Astrocyte (in vitro differentiated cells and primary cell): ENCODE results near the gene HSD11B2. TPM values are rescaled to one million over a fixed set of nuclear protein-coding genes. Genes with fewer than 3 reads are reported as not detected.
A peak's percentile ranks its signal among the peaks of the same experiment; 100 is the strongest.

Experiments used
- DNase-seq: peaks from one replicate; pipeline ENCODE4 v3.0.0-alpha.2; 2010; ENCODE audit warnings: low read depth
- FAIRE-seq: peaks from 2 replicates; lab custom pipeline; 2011; peaks lifted over from hg19 to GRCh38; lab: Jason Lieb, UNC
- H2AFZ ChIP-seq: 2 replicates; pipeline ENCODE4 v1.6.0; 2012; ENCODE audit warnings: low read depth, low read length, inconsistent platforms
- H3K27ac ChIP-seq: 2 replicates; pipeline ENCODE4 v1.5.1; 2011; ENCODE audit warnings: low read depth, low read length, inconsistent platforms
- H3K27me3 ChIP-seq: 2 replicates; pipeline ENCODE4 v1.6.0; 2011; ENCODE audit warnings: low read length, inconsistent platforms; ENCODE audit not compliant: insufficient read depth
- H3K36me3 ChIP-seq: 2 replicates; pipeline ENCODE4 v1.5.1; 2011; ENCODE audit warnings: low read length, inconsistent platforms; ENCODE audit not compliant: insufficient read depth
- H3K4me1 ChIP-seq: 2 replicates; pipeline ENCODE4 v1.5.1; 2011; ENCODE audit warnings: low read length, inconsistent platforms; ENCODE audit not compliant: insufficient read depth
- H3K4me2 ChIP-seq: 2 replicates; pipeline ENCODE4 v1.6.0; 2012; ENCODE audit warnings: low read length, inconsistent platforms
- H3K4me3 ChIP-seq: 2 replicates; pipeline ENCODE4 v1.5.1; 2011; ENCODE audit warnings: low read depth, mild to moderate bottlenecking, low read length, inconsistent platforms; ENCODE audit not compliant: insufficient read depth
- H3K79me2 ChIP-seq: 2 replicates; pipeline ENCODE4 v1.6.0; 2012; ENCODE audit warnings: mild to moderate bottlenecking, low read length, inconsistent platforms; ENCODE audit not compliant: insufficient read depth
- H3K9ac ChIP-seq: 2 replicates; pipeline ENCODE4 v1.6.0; 2012; ENCODE audit warnings: mild to moderate bottlenecking, low read length, inconsistent platforms
- H3K9me3 ChIP-seq: 2 replicates; pipeline ENCODE4 v1.5.1; 2012; ENCODE audit warnings: low read depth, mild to moderate bottlenecking, low read length, inconsistent platforms; ENCODE audit not compliant: insufficient read depth
- H4K20me1 ChIP-seq: 2 replicates; pipeline ENCODE4 v1.6.0; 2012; ENCODE audit warnings: low read length, inconsistent platforms; ENCODE audit not compliant: insufficient read depth
- H3K27ac Mint-ChIP-seq: one replicate; pipeline ENCODE4 v1.8.0; 2021; ENCODE audit warnings: mild to moderate bottlenecking, mixed read lengths; ENCODE audit not compliant: unreplicated experiment
- H3K27me3 Mint-ChIP-seq: one replicate; pipeline ENCODE4 v1.8.0; 2021; ENCODE audit warnings: low read depth, mixed read lengths; ENCODE audit not compliant: unreplicated experiment
- H3K36me3 Mint-ChIP-seq: one replicate; pipeline ENCODE4 v1.8.0; 2021; ENCODE audit warnings: low read depth, mixed read lengths; ENCODE audit not compliant: unreplicated experiment
- H3K4me1 Mint-ChIP-seq: one replicate; pipeline ENCODE4 v1.8.0; 2021; ENCODE audit warnings: low read depth, mixed read lengths; ENCODE audit not compliant: unreplicated experiment
- H3K4me3 Mint-ChIP-seq: one replicate; pipeline ENCODE4 v1.8.0; 2021; ENCODE audit warnings: mild to moderate bottlenecking, moderate library complexity, mixed read lengths; ENCODE audit not compliant: unreplicated experiment
- H3K9me3 Mint-ChIP-seq: one replicate; pipeline ENCODE4 v1.8.0; 2021; ENCODE audit warnings: mild to moderate bottlenecking, mixed read lengths; ENCODE audit not compliant: unreplicated experiment
- EZH2 ChIP-seq: IDR thresholded peaks from 2 replicates; pipeline ENCODE4 v1.6.1; 2012; ENCODE audit warnings: mild to moderate bottlenecking, low read length, inconsistent platforms; ENCODE audit not compliant: insufficient read depth
- total RNA-seq: library from RNA; stranded (reverse); gene quantifications from 2 replicates; pipeline ENCODE4 v1.2.1, GENCODE V29; 2021
- TF ChIP-seq, protein P1 (sequence below): IDR thresholded peaks from 2 replicates; pipeline ENCODE4 v1.5.1; 2011; ENCODE audit warnings: low read depth, mild to moderate bottlenecking, inconsistent platforms, low read length, moderate library complexity; ENCODE audit not compliant: insufficient read depth

HSD11B2 gene
- total RNA-seq, 1 donor from 2014 or later = not detected

- H3K27me3 Mint-ChIP-seq = no peaks in the 10 kb centered on the region
- H2AFZ ChIP-seq = no peak overlapping the region
- H3K4me1 ChIP-seq = peaks cover 6% of the 10 kb centered on the region
- no peaks in the 10 kb centered on the region for H3K9me3 Mint-ChIP-seq
- no peak overlapping the region for H3K4me3 ChIP-seq
- no peaks in the 10 kb centered on the region for H3K27me3 ChIP-seq
- H3K36me3 ChIP-seq = no peaks in the 10 kb centered on the region
- no peak for TF ChIP-seq EZH2
- TF ChIP-seq, protein P1, sequence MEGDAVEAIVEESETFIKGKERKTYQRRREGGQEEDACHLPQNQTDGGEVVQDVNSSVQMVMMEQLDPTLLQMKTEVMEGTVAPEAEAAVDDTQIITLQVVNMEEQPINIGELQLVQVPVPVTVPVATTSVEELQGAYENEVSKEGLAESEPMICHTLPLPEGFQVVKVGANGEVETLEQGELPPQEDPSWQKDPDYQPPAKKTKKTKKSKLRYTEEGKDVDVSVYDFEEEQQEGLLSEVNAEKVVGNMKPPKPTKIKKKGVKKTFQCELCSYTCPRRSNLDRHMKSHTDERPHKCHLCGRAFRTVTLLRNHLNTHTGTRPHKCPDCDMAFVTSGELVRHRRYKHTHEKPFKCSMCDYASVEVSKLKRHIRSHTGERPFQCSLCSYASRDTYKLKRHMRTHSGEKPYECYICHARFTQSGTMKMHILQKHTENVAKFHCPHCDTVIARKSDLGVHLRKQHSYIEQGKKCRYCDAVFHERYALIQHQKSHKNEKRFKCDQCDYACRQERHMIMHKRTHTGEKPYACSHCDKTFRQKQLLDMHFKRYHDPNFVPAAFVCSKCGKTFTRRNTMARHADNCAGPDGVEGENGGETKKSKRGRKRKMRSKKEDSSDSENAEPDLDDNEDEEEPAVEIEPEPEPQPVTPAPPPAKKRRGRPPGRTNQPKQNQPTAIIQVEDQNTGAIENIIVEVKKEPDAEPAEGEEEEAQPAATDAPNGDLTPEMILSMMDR = no peak
- no peak overlapping the region for H3K4me2 ChIP-seq
- DNase-seq (no peak), FAIRE-seq (no peak)
- peaks cover 4% of the 10 kb centered on the region for H3K79me2 ChIP-seq
- no peaks in the 10 kb centered on the region for H3K9me3 ChIP-seq
- peaks cover 94% of the 10 kb centered on the region for H4K20me1 ChIP-seq
- no peak overlapping the region for H3K27ac ChIP-seq
- H3K36me3 Mint-ChIP-seq = peaks cover 25% of the 10 kb centered on the region
- peaks cover 13% of the 10 kb centered on the region for H3K4me1 Mint-ChIP-seq
- peak overlapping the region; percentile 26 for H3K27ac Mint-ChIP-seq
- no peak overlapping the region for H3K9ac ChIP-seq
- no peak overlapping the region for H3K4me3 Mint-ChIP-seq
Observed at GRCh38 chr16:67446968-67447507, 16.1 kb downstream of the HSD11B2 start.

GRCh38 chr16:67447508-67448076, 16.7 kb downstream of the HSD11B2 start:
- no peak for TF ChIP-seq EZH2
- TF ChIP-seq, protein P1 = peak; percentile 7
- peaks cover 97% of the 10 kb centered on the region for H4K20me1 ChIP-seq
- no peak for FAIRE-seq

GRCh38 chr16:67448580-67448979, 17.7 kb downstream of the HSD11B2 start:
- peaks cover 2% of the 10 kb centered on the region for H3K36me3 ChIP-seq
- H3K79me2 ChIP-seq = peaks cover 8% of the 10 kb centered on the region
- DNase-seq (no peak), FAIRE-seq (no peak)
- H2AFZ ChIP-seq = no peak overlapping the region
- Mint-ChIP-seq H3K9me3 (no peaks in the 10 kb centered on the region), H3K4me3 (no peak overlapping the region), H3K27ac (no peak overlapping the region), H3K36me3 (peaks cover 31% of the 10 kb centered on the region), H3K27me3 (no peaks in the 10 kb centered on the region), H3K4me1 (peaks cover 13% of the 10 kb centered on the region)
- no peaks in the 10 kb centered on the region for H3K27me3 ChIP-seq
- no peak overlapping the region for H3K27ac ChIP-seq
- H3K9me3 ChIP-seq = no peaks in the 10 kb centered on the region
- no peak overlapping the region for H3K4me3 ChIP-seq
- H3K4me2 ChIP-seq = no peak overlapping the region
- peaks cover 6% of the 10 kb centered on the region for H3K4me1 ChIP-seq
- no peak for TF ChIP-seq EZH2
- TF ChIP-seq, protein P1 = no peak
- peaks cover 97% of the 10 kb centered on the region for H4K20me1 ChIP-seq
- no peak overlapping the region for H3K9ac ChIP-seq

More at GRCh38 chr16:67447508-67448076, 16.7 kb downstream of the HSD11B2 start:
- Histone ChIP-seq H3K9ac (no peak overlapping the region), H3K27ac (no peak overlapping the region), H3K4me2 (no peak overlapping the region), H2AFZ (no peak overlapping the region), H3K9me3 (no peaks in the 10 kb centered on the region), H3K4me3 (no peak overlapping the region), H3K36me3 (no peaks in the 10 kb centered on the region), H3K79me2 (peaks cover 4% of the 10 kb centered on the region), H3K4me1 (peaks cover 6% of the 10 kb centered on the region), H3K27me3 (no peaks in the 10 kb centered on the region)
- Mint-ChIP-seq H3K4me1 (peaks cover 13% of the 10 kb centered on the region), H3K36me3 (peaks cover 25% of the 10 kb centered on the region), H3K4me3 (no peak overlapping the region), H3K27me3 (no peaks in the 10 kb centered on the region), H3K9me3 (no peaks in the 10 kb centered on the region), H3K27ac (no peak overlapping the region)
- no peak for DNase-seq
